ENCODE data around the gene KDM4B.

The KDM4B gene

GRCh38 chr19:5118026-5118425 lies 149.1 kb downstream of the KDM4B start:
- TF ChIP-seq ZFX (IDR thresholded peaks at IDR 0.05) = no peak

DNA sequence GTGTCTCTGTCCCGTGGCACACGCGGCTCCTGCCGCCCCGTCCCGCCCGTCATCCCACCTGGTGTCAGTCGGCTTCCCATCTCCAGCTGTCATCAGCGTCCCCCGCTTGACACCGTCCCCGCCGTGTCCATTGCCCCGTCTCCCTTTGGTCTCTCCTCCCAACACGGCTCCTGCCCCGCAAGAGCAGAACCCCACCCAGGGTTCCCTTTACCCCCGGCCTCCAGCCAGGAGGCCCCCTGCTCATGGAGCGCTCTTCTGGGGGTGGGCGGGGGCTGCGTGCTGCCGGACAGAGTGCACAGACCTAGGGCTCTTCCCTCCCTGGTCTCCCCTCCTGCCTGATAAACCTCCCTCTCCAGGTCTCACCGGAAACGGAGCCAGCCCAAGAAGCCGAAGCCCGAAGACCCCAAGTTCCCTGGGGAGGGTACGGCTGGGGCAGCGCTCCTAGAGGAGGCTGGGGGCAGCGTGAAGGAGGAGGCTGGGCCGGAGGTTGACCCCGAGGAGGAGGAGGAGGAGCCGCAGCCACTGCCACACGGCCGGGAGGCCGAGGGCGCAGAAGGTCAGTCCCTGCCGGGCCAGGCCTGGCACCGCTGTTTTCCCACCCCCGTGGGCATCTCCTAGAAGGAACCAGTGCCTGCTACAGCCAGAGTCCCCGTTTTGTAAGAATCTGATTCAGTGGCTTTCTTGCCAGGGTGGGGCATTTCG lies 150.5 kb downstream of the KDM4B start:
- H3K27ac ChIP-seq = no peak overlapping the region

More at GRCh38 chr19:5118026-5118425, 149.1 kb downstream of the KDM4B start:
- no peak overlapping the region for H3K27ac ChIP-seq

DNA sequence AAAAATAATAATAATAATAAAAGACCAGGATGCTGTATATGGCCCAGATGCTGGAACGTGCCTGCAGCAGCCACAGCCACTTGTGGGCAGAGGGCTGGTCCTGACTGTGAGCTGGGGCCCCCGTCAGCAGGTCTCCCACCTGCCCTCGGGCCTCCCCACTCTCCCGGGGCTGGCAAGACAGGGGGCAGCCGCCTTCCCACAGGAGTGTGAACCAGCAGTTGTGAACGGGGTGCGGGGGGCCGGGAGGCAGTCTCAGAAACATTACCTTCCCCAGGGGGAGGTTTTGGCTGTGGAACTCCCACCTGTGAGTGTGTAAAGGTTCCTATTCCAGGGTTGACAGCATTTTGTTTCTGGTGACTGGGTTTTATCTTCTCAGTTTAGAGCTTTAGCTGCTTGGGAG lies 151.4 kb downstream of the KDM4B start:
- no peak overlapping the region for H3K27ac ChIP-seq
- TF ChIP-seq ZFX (IDR thresholded peaks at IDR 0.05) = no peak
- TF ChIP-seq, protein P1, sequence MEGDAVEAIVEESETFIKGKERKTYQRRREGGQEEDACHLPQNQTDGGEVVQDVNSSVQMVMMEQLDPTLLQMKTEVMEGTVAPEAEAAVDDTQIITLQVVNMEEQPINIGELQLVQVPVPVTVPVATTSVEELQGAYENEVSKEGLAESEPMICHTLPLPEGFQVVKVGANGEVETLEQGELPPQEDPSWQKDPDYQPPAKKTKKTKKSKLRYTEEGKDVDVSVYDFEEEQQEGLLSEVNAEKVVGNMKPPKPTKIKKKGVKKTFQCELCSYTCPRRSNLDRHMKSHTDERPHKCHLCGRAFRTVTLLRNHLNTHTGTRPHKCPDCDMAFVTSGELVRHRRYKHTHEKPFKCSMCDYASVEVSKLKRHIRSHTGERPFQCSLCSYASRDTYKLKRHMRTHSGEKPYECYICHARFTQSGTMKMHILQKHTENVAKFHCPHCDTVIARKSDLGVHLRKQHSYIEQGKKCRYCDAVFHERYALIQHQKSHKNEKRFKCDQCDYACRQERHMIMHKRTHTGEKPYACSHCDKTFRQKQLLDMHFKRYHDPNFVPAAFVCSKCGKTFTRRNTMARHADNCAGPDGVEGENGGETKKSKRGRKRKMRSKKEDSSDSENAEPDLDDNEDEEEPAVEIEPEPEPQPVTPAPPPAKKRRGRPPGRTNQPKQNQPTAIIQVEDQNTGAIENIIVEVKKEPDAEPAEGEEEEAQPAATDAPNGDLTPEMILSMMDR (conservative IDR thresholded peaks at IDR 0.05) = no peak

More for the DNA sequence above, 150.5 kb downstream of the KDM4B start:
- TF ChIP-seq ZFX (IDR thresholded peaks at IDR 0.05) = no peak
- TF ChIP-seq, protein P1 (conservative IDR thresholded peaks at IDR 0.05) = no peak

- H3K27ac ChIP-seq = no peak overlapping the region
These were observed 151.9 kb downstream of the KDM4B start for GRCh38 chr19:5120833-5121232.

GRCh38 chr19:5121266-5122120 lies 152.6 kb downstream of the KDM4B start:
- TF ChIP-seq, protein P1 (conservative IDR thresholded peaks at IDR 0.05) = no peak
- TF ChIP-seq ZFX (IDR thresholded peaks at IDR 0.05) = no peak
- H3K27ac ChIP-seq = no peak overlapping the region

More at GRCh38 chr19:5120833-5121232, 151.9 kb downstream of the KDM4B start:
- TF ChIP-seq, protein P1 (conservative IDR thresholded peaks at IDR 0.05) = no peak
- no peak for TF ChIP-seq ZFX (IDR thresholded peaks at IDR 0.05)

DNA sequence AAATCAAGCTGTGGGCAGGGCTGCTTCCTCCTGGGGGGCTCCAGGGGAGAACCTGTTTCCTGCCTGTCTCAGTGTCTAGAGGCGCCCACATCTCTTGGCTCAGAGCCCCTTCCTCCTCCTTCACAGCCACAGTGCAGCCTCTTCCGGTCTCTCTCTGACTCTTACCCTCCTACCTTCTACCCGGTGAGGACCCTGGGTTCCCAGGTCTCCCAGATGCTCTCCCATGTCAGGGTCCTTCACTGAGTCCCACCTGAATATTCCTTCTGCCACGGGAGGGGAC lies 153.1 kb downstream of the KDM4B start:
- TF ChIP-seq, protein P1 (conservative IDR thresholded peaks at IDR 0.05) = no peak
- TF ChIP-seq ZFX (IDR thresholded peaks at IDR 0.05) = no peak
- H3K27ac ChIP-seq = no peak overlapping the region

- TF ChIP-seq, protein P1 (conservative IDR thresholded peaks at IDR 0.05) = no peak
- no peak for TF ChIP-seq ZFX (IDR thresholded peaks at IDR 0.05)
- H3K27ac ChIP-seq = no peak overlapping the region
These were observed 153.9 kb downstream of the KDM4B start for GRCh38 chr19:5122671-5123409.

All from C4-2B (cell line).